NCI-H1694 (cell line): ENCODE measurements around the gene VANGL2.
A peak's percentile ranks its signal among the peaks of the same experiment; 100 is the strongest.

ENCODE experiments used
- DNase-seq: peaks from one replicate; lab custom pipeline; 2025; lab: John Stamatoyannopoulos, UW

The VANGL2 gene

GRCh38 chr1:160428655-160429054 is 28.3 kb downstream of the VANGL2 start:
- DNase-seq, result peak; percentile 100

- DNase-seq, result no peak
These were observed 28.8 kb downstream of the VANGL2 start for GRCh38 chr1:160429125-160429561.

- DNase-seq, result no peak
These were observed 29.6 kb downstream of the VANGL2 start for GRCh38 chr1:160429702-160430535.

GRCh38 chr1:160431006-160431405 is 30.6 kb downstream of the VANGL2 start:
- DNase-seq, result peak; percentile 98

GRCh38 chr1:160431571-160431970 is 31.2 kb downstream of the VANGL2 start:
- no peak for DNase-seq

- no peak for DNase-seq
These were observed 32.0 kb downstream of the VANGL2 start for GRCh38 chr1:160432371-160432786.

- no peak for DNase-seq
These were observed 36.6 kb downstream of the VANGL2 start for GRCh38 chr1:160436966-160437365.

GRCh38 chr1:160437432-160438316 is 37.3 kb downstream of the VANGL2 start:
- no peak for DNase-seq

GRCh38 chr1:160438317-160438918 is 38.1 kb downstream of the VANGL2 start:
- DNase-seq, result no peak

GRCh38 chr1:160438935-160439334 is 38.6 kb downstream of the VANGL2 start:
- no peak for DNase-seq

GRCh38 chr1:160439718-160440117 is 39.4 kb downstream of the VANGL2 start:
- DNase-seq, result no peak

GRCh38 chr1:160446945-160447600 is 46.7 kb downstream of the VANGL2 start:
- no peak for DNase-seq

GRCh38 chr1:160449494-160449893 is 49.1 kb downstream of the VANGL2 start:
- no peak for DNase-seq

- DNase-seq, result no peak
These were observed 50.9 kb downstream of the VANGL2 start for GRCh38 chr1:160451119-160451858.

GRCh38 chr1:160451859-160452232 is 51.5 kb downstream of the VANGL2 start:
- no peak for DNase-seq

- DNase-seq, result no peak
These were observed 53.1 kb downstream of the VANGL2 start for GRCh38 chr1:160453443-160453842.

GRCh38 chr1:160454371-160455152 is 54.2 kb downstream of the VANGL2 start:
- no peak for DNase-seq

GRCh38 chr1:160455153-160455517 is 54.8 kb downstream of the VANGL2 start:
- DNase-seq, result no peak

- no peak for DNase-seq
These were observed 58.7 kb downstream of the VANGL2 start for GRCh38 chr1:160459056-160459455.

GRCh38 chr1:160459687-160460086 is 59.3 kb downstream of the VANGL2 start:
- no peak for DNase-seq
